ENCODE data around the gene CLEC18A.
"Not testable (repeated sequence)": the region's sequence is repeated elsewhere in the genome, so short reads cannot be mapped to it uniquely, and the experiment has no call there.

Gene CLEC18A

DNA sequence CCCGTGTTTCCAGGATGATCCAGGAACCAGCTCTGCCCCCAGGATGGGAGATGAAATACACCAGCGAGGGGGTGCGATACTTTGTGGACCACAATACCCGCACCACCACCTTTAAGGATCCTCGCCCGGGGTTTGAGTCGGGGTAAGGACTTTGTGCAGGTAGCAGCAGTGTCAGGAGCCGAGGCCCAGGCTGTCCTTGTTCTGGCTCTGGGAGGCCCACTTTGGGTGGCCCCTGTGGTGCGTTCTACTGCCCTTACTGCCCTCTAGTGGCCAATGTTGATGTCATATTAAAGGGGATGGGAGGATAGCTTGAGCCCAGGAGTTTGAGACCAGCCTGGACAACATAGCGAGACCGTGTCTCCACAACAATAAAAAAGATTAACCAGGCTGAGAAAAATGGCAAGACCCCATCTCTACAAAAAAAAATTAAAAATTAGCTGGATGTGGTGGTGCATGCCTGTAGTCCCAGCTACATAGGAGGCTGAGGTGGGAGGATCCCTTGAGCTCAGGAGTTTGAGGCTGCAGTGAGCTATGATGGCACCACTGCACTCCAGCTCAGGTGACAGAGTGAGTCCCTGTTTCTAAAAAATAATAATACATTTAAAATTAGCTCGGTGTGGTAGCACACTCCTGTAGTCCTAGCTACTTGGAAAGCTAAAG, 20.9 kb upstream of the CLEC18A start:
- in situ Hi-C loops (cut with MboI; ENCODE audit: low sequenced_read_pairs), result no loop called here

- in situ Hi-C loops (cut with MboI; ENCODE audit: low sequenced_read_pairs), result no loop called here
Observed at GRCh38 chr16:69931631-69932030, 19.5 kb upstream of the CLEC18A start.

DNA sequence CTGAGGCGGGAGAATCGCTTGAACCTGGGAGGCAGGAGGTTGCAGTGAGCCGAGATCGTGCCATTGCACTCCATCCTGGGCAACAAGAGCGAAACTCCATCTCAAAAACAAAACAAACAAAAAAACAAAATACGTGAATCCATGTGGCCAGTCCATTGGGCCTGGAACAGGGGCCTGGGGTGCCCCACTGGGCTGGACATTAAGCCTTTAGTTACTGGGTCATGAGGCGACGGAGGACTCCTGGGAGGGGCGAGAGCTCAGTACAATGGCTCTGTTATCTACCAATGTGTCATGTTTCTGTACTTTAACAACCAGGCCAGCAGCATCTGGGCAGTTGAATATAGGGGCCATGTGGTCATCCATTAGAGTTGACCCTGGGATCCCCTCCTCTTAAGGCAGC, 18.9 kb upstream of the CLEC18A start:
- in situ Hi-C loops (cut with MboI; ENCODE audit: low sequenced_read_pairs), result no loop called here

- in situ Hi-C loops (cut with MboI; ENCODE audit: low sequenced_read_pairs), result no loop called here
Observed at GRCh38 chr16:69932691-69933392, 18.3 kb upstream of the CLEC18A start.

DNA sequence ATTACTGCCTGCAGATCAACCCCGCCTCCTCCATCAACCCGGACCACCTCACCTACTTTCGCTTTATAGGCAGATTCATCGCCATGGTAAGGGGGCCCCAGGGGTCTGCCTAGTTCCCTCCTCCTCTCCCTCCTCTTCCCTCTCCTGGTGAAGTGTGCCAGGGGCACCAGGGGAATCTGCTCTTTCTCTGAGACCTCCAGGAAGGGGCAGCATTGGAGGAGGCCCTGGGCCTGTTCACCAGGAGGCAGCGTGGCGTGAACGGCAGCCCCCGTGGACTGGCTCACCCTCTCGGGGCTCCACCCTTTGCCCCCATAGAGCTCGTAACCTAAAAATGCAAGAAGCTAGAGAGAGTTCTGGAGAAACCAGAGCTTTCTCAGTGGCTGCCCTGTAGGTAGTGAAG, 17.1 kb upstream of the CLEC18A start:
- in situ Hi-C loops (cut with MboI; ENCODE audit: low sequenced_read_pairs), result no loop called here

GRCh38 chr16:69934751-69935150, 16.4 kb upstream of the CLEC18A start:
- in situ Hi-C loops (cut with MboI; ENCODE audit: low sequenced_read_pairs), result no loop called here

DNA sequence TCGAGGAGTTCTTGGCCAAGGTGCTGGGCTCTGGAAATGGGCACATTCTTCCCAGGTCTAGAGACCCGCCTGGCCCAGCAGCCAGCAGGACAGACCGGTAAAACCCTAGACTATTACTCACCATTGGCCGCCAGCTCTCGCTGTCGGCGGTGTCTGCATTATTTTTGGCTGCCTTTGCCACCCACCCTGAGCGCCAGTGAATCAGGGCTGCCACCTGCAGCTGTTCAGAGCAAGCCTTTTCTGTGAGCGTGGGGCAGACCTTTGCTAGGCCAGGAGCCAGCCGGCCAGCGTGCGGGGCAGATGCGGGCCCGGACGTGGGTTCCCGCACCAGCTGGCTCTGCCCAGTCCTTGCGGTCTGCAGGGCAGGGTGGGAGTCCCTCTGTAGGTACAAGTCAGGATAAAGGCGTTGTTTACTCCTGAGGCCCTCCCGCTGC, 15.8 kb upstream of the CLEC18A start:
- in situ Hi-C loops (cut with MboI; ENCODE audit: low sequenced_read_pairs), result no loop called here

GRCh38 chr16:69935740-69936139, 15.4 kb upstream of the CLEC18A start:
- in situ Hi-C loops (cut with MboI; ENCODE audit: low sequenced_read_pairs), result no loop called here

- in situ Hi-C loops (cut with MboI; ENCODE audit: low sequenced_read_pairs), result no loop called here
Observed at GRCh38 chr16:69936252-69936651, 14.9 kb upstream of the CLEC18A start.

- in situ Hi-C loops (cut with MboI; ENCODE audit: low sequenced_read_pairs), result no loop called here
Observed at GRCh38 chr16:69936751-69937211, 14.4 kb upstream of the CLEC18A start.

- in situ Hi-C loops (cut with MboI; ENCODE audit: low sequenced_read_pairs), result no loop called here
Observed at GRCh38 chr16:69937465-69937951, 13.6 kb upstream of the CLEC18A start.

GRCh38 chr16:69938981-69939820, 11.9 kb upstream of the CLEC18A start:
- in situ Hi-C loops (cut with MboI; ENCODE audit: low sequenced_read_pairs), result no loop called here

GRCh38 chr16:69939821-69940585, 11.1 kb upstream of the CLEC18A start:
- in situ Hi-C loops (cut with MboI; ENCODE audit: low sequenced_read_pairs), result no loop called here

DNA sequence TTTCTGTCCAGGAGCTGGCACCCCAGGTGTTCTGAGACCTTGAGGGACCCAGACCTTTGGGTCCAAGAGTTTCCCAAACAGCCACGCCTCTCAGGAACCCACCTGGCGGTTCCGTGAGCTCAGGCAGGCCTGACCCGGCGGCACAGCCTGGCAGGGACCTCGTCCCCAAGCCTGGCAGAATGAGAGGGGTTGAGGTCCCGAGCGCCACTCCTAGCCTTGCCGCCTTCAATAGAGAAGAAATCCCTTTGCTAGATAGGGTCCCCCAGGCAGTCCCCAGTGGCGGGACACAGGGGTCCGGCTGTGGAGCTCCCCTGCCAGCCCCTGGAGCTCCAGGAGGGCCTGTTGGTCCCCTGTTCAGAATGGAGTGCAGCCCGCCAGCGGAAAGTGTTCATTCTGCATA, 10.5 kb upstream of the CLEC18A start:
- in situ Hi-C loops (cut with MboI; ENCODE audit: low sequenced_read_pairs), result no loop called here

- in situ Hi-C loops (cut with MboI; ENCODE audit: low sequenced_read_pairs), result no loop called here
Observed at GRCh38 chr16:69941251-69942098, 9.7 kb upstream of the CLEC18A start.

DNA sequence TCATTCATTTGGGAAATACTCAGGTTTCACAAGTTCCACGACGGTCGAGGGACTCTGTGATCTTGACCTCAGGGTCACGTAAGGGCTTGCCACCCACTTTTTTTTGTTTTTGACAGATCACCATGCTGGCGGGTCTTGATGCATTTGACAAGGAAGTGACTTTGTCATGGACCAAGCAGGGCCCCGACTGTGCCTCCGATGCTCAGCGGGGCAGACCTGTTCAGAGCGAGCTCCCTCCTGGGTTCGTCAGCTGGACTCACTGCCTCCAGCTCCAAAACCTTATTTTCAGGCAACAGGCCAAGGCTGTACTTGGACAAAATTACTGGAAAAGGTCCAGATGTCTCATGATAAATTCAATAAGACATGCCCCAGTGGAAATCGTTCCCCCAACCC, 9.0 kb upstream of the CLEC18A start:
- in situ Hi-C loops (cut with MboI; ENCODE audit: low sequenced_read_pairs), result no loop called here

DNA sequence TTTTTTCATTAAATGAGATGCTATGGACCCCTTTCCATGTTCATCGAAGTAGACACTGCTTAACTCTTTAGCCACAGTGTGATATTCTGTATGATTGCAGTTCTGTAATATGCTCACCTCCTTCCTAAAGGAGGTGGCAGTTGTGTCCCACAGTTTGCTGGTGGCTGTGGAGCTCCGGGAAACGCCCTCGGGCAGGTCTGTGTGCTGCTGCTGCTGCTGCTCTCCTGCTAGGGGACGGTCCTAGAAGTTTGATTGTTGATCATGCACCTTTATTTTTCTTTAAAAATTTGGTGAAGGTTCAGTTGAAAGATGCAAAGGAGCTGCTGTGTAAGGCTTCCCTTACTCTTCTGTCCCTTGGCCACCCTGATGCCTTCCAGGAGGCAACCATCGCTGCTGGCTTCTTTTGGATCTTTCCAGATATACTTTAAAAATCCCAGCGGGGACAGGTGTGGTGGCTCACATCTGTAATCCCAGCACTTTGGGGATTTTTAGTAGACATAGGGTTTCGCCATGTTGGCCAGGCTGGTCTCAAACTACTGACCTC, 8.4 kb upstream of the CLEC18A start:
- in situ Hi-C loops (cut with MboI; ENCODE audit: low sequenced_read_pairs), result no loop called here

- in situ Hi-C loops (cut with MboI; ENCODE audit: low sequenced_read_pairs), result not testable (repeated sequence)
Observed at GRCh38 chr16:69943241-69944036, 7.7 kb upstream of the CLEC18A start.

DNA sequence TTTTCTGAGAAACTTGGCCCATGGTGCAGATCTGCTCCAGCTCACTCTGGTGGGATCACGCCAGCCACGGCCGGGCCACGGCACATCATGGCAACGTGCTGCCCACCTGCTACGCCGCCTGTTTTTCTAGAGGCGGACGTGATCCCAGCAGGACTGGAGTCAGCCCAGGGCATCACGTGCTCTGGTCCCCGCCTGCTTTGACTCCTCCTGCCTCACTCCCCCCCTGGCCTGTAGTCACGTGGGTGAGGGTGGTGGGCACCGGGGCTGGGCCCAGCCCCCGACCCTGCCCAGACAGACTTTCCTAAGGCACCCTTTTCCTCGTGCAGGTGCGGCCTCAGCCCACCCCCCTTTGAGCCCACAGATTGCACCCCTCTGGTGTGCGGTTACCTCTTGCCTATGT, 723 bp upstream of the CLEC18A start:
- in situ Hi-C loops (cut with MboI; ENCODE audit: low sequenced_read_pairs), result not testable (repeated sequence)

Data from HL-60/S4 (cell line).